ENCODE measurements around the gene MAP2K6.

The MAP2K6 gene

DNA sequence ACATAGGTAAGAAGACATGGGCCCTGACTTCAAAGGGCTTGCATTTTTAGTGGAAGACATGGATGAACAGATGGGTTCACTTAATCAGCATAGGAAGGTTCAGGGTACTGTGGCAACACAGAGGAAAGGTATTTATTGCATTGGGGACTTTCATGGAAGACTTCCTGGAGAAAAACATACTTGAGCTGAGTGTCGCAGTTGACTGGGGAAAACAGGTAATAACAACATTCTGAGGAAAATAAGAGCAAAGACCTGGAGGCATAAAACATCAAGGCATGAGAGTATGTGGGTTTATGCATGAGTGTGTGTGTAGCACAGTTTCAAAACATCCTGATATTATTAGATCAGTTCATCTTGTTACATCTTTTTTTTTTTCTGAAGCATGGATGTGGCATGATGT is 82.7 kb downstream of the MAP2K6 start:
- DNase-seq = no peak

DNA sequence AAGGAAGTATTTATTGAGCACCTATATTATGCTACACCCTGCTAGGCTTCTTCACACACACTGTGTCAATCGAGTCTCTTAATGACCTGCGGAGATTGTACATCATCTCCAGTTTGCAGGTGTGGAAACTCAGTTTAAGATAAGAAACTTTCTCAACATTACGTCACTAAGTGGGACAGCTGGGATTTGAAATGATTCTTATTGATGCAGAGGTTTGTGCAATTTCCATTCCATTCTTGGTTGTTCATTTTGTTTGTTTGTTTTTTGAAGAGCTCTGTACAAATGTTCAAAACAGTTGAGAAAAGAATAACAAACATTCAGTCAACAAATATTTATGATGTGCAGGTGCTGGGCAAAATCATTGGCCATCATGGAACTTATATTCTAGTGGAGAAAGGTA is 84.8 kb downstream of the MAP2K6 start:
- DNase-seq = no peak

DNA sequence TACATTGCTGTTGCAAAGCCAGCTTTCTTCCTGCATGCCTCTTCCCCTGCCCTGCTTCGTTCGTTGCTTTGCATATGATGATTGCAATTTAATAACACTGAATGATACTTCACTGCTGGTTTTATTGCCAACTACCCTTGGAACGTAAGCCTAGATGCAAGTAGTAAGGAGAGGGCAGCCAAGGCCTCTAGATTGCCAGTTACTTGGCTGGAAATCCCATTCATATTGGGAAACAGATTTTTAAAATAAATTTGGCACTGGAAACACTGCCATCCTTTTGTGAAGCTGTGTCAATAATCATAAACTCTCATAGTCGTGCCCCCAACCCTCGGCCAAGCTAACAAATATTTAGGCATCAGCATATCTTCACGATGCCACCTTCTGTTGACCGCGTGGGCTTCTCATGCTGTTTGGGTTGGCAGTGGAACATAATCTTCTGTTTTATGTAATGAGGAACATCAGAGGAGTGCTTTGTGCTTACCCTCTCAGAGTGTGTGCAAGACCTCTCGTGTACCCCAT is 86.5 kb downstream of the MAP2K6 start:
- no peak for DNase-seq

DNA sequence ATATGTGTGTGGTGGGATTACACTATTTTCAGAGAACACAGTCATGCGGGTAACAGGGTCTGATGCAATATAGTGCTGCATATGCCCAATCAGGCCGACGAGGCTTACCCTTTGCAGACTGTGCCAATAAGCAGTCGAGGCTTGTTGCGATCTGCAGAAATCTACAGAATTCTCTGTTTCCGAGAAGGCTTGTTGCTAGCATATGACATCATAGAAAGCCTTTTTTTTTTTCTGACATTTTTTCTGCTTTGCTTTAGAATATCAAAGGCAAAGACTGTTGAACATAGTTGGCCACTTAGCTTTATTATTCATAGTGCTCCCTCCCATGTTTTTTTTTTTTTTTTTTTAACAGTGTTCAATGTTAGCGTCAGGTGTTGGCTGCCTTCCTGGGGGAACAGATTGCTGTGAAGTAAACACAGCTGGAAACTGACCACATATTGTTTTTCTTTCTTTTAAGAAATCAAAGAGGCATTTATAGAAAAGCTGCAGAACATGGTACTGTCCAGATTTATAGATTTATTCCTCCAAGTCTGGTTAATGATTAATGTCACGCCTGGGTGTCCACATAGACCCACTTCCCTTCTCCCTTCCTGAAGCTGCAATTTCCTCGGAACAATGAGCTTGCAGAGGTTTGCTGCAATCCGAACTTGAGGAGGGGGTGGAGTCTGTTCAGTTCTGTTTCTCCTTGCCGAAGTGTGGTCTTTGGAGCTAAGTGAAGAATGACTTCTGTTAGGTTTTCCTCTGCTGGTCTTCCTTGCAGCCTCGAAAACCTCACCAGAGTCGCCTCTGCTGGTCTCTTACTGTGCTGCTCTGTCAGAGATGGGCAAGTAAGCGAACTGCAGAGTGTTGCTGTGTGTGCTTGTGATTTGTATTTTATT is 87.3 kb downstream of the MAP2K6 start:
- peak in 1 of 2 experiments; percentile 16 for DNase-seq

DNA sequence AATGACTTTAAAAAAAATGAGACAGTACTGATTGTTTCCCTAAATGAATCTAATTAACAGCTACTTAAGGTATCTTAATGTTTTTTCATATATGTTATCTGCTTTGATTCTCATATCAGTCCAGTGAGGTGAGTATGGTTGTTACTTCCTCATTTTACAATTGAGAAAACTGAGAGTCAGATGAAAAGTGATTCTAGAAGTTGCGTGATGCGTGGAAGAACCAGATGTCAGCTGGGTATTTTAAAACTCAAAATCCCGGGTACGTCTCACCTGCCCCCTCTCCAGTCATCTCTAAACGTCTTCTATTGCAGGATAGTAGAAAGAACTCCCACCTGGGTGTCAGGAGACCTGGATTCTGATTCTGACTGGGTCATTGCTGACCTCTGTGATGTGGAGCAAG is 89.2 kb downstream of the MAP2K6 start:
- DNase-seq = no peak

DNA sequence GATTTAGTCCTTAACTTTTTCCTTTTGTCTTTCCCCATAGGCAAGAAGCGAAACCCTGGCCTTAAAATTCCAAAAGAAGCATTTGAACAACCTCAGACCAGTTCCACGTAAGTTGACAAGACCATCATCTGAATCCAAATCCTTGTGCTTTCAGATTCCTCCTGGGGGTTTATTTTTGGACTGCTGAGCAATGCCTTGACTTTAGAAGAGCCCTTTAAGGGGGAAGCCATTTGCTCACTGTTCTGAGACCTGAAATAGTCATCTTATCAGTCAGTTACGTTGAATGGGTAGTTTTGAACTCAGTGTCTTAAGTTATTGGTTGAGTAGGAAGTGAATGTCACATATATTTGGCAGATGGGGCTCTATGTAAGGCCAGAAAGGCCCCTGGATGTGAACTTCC is 91.2 kb downstream of the MAP2K6 start:
- no peak for DNase-seq

DNA sequence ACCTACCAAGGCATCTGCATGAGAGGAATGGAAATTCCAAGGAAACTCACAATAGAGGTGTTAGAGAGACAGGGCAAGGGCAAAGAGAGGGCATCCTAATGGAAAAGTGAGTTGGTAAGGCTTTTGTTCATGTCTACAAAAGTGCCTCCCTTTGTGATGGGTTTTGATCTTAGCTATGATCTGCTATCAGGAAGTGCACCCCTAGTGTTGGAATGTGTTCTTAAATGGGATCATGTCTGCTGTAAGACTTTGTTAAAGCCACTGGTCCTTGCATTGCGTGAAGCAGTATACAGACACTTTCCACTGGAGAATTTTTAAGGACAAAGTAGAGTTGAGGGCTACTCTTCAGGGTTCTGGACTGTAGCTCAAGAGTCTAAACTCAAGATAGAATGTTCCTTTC is 92.0 kb downstream of the MAP2K6 start:
- DNase-seq = no peak

DNA sequence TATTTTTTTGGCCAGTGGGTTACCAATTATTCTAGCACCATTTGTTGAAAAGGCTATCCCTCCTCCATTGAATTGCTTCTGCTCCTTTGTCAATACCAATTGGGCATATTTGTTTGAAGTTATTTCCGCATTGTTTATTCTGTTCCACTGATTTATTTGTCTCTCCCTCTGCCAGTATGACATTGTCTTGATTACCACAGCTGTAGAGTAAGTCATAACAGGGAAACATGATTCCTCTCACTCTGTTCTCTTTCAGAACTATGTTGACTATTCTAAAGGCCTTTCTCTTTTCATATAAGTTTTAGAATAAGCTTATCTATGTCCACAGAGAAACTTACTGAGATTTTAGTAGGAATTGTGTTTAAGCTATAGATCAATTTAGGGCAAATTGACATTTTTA is 94.3 kb downstream of the MAP2K6 start:
- no peak for DNase-seq

DNA sequence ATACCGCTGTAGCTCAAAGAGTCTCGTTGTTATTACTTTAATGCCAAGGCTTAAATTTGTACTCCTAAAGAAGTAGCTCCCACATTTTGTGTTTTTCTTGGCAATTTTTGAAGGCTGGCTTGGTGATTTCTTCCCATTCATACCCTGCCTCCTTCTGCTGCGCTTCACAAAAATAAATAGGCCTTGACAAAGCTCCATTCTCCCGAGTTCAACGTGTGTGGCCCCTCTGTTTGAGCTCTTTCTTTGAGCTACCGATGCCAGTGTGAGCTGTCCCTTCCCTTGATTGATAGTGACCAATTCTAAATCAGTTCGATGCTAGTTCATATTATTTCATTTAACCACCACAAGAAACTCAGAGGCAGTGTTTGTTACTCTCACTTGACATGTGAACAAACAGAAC is 96.8 kb downstream of the MAP2K6 start:
- DNase-seq = no peak

DNA sequence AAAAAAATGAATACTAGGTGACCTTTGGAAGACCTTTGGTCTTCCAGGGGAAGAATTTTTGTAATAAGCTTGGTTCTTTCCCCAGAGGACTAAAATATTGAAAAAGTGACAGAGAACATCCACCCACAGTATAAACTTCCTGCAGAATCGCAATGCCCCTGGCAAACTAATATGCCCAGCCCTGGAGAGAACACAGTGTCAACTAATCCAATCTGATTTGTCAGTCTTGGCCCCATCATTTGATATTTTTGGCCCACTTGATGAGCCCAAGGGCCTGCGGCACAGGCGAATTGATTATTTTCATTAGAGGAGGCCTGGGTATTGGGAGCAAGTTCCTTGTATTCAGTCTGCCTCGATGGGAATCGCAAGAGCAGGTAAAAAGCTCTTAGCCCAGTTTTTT is 98.4 kb downstream of the MAP2K6 start:
- no peak for DNase-seq

DNA sequence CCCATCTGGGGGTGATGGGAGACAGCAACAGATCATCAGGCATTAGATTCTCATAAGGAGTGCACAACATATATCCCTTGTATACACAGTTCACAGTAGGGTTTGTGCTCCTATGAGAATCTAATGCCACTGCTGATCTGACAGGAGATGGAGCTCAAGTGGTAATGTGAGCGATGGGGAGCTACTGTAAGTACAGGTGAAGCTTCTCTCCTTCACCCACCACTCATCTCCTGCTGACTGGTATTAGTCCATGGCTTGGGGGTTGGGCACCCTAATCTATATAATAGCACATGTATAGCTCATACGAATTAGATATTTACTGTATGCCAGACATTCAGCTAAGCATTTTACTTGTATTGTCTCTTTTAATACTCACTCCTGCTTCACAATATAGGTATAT is 101.7 kb downstream of the MAP2K6 start:
- DNase-seq = no peak

DNA sequence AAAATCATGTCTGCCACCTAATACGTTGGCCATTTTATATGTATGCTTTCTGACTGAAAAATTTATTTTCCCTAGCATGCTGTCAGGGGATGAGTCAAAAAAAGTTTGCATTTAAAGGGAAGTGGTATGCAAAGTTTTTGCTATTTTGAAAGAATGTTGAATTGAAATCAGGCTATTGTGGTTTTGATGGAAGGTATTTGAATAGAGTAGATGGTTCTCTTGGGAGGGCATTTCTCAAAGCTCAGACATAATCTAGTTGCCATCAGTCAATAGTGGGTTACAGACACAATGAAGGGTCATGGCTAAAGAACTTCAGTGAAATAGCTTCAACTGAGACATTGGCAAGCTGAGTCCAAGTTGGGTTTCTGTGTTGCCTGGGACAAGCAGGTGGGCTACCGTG is 102.4 kb downstream of the MAP2K6 start:
- no peak for DNase-seq

DNA sequence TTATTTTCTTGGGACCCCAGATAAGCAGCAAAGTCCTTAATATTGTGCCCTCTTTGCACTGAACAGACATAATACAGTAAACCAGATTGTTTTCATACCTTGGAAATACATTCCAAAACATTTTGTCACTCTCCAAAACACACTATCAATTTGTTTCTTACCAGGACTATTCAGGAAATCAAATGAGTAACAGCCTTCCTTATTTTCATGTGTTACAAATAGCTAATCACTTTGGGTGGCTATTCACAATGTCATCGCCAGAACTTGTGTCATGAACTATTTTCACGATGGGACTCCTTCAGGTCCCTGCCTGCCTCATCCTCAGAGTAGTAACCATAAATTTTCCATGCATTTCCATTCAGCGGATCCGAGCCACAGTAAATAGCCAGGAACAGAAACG is 104.5 kb downstream of the MAP2K6 start:
- no peak for DNase-seq

DNA sequence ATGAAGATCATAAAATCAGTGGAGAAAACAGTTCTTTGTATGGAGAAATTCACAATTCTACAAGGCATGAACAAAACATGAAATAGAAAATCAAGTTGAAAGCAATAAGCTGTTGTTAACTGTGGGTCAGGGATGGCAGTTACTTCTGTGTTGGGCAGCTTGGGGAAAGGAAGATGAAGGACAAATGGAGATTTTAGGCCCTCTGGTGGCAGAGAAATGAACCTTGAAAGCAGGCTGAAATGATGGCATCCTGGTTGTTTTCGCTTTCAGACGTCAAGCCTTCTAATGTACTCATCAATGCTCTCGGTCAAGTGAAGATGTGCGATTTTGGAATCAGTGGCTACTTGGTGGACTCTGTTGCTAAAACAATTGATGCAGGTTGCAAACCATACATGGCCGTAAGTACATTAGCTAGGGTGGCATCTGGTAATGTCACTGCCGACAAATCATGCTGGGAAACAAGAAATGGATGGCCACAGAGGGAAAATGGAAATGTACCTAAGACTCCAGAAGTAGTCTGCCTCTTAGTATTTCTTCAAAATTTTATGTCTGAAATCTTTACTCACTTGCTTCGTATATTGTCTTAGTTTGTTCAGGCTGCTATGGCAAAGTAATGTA is 108.9 kb downstream of the MAP2K6 start:
- peak in 1 of 2 experiments; percentile 25 for DNase-seq

DNA sequence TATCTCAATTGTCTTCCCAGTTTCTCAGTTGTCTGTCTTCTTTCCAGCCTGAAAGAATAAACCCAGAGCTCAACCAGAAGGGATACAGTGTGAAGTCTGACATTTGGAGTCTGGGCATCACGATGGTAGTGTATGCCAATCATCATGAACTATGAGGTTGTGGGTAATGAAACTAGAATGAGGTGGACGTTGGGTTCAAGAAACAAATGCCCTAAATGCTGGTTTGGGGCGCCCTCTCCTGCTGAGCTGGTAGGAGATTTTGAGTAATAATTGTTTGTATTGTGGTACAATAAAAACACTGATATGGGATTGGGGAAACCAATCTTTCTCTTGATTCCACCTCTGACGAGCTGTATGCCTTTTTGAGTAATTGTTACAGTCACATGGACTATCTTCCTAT is 110.4 kb downstream of the MAP2K6 start:
- DNase-seq = no peak

DNA sequence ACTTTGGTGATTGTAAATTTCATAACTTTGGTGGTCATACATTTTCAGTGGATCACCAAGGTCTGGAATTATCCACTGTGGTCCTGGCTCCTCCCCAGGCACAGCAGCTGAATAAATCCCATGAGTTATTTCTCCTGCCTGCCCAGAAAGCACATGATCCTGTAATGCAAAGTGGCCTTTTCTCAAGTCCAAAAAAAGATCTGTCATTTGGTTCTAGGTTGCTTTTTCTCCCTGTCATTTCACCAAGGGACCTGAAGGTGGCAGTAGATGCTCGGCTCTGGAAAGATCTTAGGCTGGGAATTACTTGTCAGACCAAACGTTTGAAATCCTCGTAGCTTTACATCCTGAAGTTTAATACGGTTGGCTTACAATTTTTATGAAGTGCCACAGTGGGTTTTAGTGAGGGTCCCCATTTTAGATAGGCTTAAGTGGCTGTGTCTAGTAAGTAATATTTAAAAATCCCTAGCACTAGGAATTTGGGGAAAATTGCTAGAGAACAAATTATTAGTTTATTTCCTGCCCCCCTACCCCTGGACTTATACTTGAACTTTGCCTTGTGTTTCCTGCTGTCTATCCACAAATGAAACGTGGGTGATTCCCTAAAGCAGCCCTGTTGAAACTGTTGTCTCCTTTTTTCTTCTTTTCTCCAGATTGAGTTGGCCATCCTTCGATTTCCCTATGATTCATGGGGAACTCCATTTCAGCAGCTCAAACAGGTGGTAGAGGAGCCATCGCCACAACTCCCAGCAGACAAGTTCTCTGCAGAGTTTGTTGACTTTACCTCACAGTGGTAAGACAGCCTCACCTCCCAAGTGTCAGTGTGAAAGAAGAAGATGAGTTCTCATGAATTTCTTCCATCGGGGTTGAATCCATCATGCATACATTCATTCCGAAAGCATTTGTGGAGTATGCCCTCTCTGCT is 111.7 kb downstream of the MAP2K6 start:
- DNase-seq = peak; percentile 25 to 46

DNA sequence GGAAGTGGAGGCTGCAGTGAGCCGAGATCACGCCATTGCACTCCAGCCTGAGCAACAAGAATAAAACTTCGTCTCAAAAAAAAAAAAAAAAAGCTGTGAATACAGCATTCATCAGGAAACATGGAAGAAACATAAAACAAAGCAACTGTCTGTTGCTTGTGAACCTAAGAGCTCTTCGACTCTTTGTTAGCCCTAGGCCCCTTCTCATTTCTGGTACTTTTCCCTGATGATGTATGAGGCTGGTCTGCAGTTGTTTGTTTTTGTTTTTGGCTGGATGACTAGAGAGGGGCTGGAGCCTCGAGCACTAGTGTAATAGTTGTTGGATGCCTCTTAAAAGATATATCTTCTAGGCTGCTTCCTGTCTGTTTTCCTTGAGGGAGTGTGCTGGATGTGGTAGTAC is 113.5 kb downstream of the MAP2K6 start:
- DNase-seq = no peak

DNA sequence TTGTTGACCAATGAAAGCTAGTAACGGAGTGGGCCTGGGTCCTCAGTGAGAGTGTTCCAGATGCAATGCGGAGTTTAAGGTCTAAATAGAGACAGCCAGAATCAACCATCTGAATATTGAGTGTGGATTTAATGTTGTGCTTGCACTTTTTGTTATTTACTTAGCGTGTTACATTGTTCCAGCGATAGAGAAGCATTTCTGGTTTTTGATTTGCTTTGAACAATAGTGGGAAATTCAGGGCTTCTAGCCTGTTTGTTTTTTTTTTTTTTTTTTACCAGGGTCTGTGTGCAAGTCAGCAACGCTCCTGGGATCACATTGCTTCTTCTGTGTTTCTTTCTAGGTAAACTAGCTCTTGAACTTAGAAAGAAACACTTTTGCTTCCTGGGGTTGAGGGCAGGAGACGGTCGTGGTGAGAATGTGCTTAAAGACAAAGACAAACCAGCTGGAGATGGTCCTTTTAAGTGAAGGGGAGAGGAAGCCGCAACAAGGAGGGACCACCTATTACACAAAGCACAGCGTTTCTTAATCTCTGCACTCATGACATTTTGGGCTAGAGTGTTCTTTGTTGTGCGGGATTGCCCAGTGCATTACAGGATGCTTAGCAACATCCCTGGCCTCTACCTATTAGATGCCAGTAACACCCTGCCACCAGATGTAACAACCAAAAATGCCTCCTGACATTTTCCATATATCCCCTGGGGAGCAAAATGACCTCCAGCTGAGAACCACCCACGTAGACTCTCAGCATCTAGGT is 119.2 kb downstream of the MAP2K6 start:
- no peak for DNase-seq

DNA sequence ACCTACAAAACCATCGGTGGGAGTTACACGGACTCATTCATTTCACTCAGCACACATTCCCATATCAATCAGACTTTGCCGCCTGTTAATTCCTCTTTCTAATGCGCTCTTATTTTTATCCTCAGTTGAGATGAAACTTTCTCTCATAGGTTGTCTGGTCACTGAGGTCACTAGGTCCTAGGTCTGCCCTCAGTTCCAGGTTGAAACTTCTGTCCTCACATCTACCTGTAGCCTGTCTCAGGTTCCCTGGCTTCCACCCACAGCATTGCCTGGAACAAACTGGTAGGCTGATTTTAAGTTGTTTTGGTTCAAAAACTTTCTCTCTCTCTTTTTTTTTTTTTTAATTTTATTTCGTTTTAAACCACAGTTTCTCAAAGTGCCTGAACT is 119.7 kb downstream of the MAP2K6 start:
- DNase-seq = no peak

DNA sequence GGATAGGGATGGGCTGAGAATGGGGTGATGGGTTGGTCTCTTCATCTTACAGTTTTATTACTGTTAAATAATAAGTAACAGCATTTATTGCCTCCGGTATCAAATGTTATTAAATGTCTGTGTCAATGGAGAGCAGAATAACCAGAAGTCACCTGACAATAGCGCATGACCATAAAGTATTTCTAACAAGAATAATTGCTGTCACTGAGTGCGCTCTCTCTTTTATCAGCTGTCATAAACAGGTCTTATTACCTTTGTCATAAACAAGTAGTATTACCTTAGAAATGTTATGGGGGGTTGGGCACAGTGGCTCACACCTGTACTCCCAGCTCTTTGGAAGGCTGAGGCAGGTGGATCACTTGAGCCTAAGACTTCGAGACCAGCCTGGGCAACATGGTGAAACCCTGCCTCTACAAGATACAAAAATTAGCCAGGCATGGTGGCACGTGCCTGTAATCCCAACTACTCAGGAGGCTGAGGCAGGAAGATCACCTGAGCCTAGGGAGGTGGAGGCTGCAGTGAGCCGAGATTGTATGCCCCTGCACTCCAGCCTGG is 120.6 kb downstream of the MAP2K6 start:
- DNase-seq = no peak

DNA sequence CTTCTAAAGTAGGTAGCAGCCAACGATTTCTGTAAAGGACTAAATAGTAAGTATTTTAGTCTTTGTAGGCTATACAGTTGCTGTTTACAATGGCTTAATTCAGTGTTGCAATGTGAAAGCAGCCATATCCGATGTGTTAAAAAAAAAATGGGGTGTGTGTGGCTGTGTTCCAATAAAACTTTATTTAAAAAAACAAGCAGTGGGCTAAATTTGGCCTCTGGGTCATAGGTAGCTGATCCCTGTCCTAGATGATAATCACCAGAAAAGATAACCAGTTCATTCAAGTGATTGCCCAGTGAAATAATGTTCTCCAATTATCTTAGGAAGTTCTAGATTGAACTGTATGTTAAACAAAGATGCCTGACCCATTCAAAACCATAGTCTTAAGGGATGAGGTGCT is 124.3 kb downstream of the MAP2K6 start:
- DNase-seq = no peak

DNA sequence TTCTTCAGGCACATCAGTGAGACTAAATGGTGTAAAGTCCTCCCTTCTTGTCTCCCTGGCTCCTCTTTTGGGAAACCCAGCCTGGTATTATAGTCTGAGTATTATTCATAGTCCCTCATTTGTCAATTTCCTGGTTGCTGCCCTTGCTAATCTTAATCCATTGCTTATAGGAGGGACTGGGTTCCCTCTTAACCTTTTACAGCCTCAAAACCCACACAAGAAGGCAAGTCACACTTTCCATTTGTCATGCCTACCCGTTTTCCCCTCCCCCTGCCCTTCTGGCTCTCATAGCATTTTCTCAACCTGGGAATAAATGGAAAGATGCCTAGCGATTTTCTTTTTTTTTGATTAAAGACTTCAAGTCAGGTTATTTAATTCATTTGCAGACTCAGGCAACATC is 124.8 kb downstream of the MAP2K6 start:
- no peak for DNase-seq

Data from NCI-H1930 (cell line).